NCI-H774 (cell line): ENCODE data around the gene MYG1.

Experiments used
- DNase-seq: peaks from one replicate; lab custom pipeline; 2025; lab: John Stamatoyannopoulos, UW

The MYG1 gene, protein sequence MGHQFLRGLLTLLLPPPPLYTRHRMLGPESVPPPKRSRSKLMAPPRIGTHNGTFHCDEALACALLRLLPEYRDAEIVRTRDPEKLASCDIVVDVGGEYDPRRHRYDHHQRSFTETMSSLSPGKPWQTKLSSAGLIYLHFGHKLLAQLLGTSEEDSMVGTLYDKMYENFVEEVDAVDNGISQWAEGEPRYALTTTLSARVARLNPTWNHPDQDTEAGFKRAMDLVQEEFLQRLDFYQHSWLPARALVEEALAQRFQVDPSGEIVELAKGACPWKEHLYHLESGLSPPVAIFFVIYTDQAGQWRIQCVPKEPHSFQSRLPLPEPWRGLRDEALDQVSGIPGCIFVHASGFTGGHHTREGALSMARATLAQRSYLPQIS

DNA sequence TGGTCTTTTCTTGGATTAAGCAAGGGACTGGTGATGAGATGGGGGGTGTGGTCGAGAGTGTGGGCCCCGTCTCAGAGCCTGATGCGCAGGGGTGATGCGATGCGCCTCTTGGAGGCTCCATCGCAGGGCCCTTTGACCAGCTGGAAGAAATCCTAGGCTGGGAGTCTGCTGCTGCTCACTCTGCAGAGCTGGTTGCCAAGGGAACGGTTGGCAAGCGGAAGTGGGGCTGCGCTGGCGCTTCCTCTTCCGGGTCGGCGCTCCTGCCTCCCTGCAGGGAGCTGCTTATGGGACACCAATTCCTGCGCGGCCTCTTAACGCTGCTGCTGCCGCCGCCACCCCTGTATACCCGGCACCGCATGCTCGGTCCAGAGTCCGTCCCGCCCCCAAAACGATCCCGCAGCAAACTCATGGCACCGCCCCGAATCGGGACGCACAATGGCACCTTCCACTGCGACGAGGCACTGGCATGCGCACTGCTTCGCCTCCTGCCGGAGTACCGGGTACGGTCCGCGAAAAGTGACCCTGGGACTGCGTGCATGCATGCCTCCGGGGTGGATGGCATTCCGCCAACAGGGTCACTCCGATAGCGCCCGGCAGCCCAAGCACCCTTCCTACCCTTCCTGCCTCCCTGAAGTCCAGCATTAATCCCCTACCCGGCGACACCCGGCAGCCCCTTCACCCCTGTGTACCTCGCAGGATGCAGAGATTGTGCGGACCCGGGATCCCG is at the start of gene MYG1:
TSS of gene MYG1 (plus strand) at position 242 of the 727 bp plus-strand sequence. CDS start at position 285, 43 bp downstream.
- peak; percentile 94 for DNase-seq

DNA sequence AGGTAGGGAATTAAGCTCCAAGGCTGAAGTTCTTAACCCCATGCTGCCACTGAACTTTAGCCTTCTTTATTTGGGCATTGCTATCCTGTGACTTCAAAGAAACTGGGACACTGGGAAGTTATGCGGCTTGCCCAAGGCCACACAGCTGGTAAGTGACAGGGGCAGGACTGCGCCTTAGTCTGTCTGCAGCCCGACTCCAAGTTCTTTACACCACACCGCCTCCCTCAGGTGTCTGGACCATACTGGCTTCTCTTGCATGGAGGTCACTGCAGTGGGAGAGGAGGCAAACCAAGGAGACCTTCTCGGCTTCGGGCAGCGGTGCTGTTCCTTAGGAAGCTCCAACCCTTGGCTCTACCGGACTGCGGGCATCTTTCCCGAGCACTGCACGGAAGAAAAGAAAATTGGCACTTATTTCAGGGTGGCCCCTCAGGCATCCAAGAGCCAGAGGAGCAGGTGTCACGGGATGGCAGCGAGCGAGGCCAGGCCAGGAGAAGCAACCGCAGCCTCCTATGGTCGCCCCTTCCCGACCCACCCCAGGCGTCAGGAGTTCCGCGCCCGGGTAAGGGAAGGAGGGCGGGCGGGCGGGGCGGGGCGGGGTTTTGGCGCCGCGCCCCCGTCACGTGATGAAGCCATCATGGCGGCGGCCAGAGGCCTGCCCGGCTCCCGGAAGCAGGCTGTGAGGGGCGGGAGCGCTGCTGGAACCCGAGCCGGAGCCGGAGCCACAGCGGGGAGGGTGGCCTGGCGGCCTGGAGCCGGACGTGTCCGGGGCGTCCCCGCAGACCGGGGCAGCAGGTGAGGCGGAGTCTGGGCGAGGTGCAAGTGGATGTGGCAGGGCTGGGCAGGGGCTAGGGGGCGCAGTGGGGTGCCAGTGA is 47.8 kb upstream of the MYG1 start:
- peak; percentile 84 for DNase-seq

DNA sequence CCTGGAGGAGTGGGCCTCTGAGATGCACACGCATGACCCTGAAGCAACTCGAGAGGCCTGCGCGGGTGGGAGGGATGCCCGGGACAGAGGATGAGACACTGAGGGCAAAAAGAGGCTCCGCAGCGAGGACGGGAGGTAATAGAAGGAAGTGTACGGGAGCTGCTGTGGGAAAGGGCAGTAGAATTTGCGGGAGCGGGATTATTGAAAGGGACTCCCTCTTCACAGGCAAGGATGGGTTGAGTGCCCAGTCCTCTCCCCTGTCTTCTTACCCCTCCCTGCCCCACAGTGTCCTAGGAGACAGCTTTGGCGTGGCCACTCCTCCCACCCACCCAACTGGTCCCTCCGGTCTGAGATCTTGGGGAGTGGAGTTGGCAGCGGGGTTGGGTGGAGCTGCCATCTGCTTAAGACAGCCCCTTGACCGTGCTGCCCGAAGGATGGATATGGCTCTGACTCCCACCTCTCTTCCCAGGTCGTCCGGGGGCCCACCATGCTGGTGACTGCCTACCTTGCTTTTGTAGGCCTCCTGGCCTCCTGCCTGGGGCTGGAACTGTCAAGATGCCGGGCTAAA is 47.1 kb upstream of the MYG1 start:
- DNase-seq, result no peak

DNA sequence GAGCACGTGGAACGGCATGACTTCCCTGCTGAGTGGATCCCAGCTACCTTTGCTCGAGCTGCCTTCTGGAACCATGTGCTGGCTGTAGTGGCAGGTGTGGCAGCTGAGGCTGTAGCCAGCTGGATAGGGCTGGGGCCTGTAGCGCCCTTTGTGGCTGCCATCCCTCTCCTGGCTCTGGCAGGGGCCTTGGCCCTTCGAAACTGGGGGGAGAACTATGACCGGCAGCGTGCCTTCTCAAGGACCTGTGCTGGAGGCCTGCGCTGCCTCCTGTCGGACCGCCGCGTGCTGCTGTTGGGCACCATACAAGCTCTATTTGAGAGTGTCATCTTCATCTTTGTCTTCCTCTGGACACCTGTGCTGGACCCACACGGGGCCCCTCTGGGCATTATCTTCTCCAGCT is 46.2 kb upstream of the MYG1 start:
- DNase-seq, result no peak

DNA sequence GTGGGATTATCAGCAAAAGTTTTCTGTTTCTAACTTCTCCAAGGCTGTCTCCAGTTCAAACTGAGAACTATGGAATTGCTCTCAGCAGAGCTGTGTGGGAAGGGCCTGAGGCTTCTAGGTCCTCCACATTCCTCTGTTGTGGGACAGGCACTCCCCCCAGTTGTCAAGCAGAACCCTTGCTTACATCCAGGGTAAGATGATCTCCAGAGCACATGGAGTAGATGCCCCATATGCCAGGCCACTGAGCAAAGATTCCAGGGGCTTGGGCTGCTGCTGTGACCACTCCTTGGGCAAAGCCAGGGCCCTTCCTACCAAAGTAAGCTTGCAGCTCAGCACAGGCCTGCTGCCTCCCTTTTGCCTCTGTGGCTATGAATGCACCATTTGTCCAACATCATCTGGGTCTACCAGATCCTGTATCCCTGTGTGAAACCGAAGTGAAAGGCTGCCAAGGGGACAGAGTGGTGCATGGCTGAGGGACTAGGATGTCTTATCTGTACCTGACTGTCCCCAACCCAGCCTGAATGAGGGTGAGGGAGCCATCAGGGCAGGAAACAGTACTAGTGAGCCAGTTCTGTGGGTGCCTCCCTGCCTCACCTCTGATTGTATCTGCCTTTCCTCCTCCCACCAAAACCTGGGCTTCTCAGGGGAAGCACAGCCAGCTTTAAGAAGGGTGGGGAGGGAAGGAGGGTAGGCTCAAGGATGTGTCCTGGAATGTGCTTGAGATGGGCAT is 44.5 kb upstream of the MYG1 start:
- DNase-seq, result no peak

DNA sequence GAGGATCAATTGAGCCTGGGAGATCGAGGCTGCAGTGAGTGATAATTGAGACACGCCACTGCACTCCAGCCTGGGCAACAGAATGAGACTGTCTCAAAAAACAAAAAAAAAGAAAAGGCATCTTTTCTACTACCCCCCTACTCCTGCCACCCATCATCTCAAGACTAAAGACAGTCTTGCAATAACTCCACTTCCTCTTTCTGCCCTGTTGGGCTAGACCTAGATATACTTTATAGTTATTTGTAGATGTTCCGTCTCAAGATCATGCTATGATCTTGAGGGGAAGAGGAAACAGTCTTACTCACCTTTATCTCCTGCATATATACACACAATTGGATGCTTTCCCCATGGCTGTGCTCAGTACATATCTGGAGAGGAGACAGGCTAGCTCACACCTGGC is 43.5 kb upstream of the MYG1 start:
- no peak for DNase-seq

DNA sequence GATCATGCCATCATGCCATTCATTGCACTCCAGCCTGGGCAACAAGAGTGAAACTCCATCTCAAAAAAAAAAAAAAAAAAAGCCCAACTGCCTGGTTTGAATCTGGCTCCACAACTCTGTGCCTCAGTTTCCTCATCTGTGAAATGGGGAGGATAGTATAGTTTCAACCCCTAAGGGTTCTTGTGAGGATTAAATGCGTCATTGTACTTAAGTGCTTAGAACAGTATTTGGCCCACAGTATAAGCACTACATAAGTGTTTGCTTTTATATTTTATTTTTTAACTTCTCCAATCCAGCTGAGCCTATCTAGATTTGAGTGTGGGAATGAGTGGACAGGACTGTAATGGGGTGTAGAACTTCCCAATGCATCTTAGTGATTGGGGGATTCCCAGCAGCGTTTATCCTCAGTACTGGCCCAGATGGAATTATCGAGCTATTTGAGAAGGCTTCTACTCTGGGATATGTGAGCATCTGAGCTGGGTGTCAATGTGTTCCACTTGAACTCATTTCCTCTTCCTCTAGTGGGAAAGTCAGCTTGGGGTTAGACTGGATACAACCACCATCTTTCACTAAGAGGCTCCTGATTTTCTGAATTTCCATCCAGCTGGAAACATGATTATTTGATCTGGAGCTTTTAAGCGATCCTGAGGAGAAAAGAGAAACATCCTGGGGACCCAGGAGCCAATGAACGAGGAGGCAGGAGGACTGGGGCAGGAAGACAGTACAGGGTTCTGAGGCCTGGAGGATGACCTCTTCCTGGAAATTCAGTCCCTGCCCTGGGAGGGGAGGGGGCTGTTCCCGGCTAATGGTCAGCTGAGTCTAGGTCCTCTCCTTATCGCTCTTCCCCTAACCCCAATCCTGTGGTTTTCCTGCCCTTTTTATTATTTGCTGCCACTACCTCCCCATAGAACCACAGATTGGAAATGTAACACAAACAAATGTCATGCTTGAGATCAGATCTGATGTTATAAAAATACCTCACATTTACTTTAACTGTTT is 40.7 kb upstream of the MYG1 start:
- no peak for DNase-seq

DNA sequence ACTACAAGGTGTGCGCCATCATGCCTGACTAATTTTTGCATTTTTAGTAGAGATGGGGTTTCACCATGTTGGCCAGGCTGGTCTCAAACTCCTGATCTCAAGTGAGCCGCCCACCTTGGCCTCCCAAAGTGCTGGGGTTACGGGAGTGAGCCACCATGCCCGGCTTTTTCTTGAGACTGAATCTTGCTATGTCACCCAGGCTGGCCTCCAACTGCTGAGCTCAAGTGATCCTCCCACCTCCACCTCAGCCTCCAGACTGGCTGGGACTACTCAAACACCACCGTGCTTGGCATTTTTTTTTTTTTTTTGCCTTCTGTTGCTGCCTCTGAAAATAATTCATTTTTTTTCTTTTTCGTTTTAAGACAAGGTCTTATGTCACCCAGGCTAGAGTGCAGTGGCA is 39.6 kb upstream of the MYG1 start:
- no peak for DNase-seq

DNA sequence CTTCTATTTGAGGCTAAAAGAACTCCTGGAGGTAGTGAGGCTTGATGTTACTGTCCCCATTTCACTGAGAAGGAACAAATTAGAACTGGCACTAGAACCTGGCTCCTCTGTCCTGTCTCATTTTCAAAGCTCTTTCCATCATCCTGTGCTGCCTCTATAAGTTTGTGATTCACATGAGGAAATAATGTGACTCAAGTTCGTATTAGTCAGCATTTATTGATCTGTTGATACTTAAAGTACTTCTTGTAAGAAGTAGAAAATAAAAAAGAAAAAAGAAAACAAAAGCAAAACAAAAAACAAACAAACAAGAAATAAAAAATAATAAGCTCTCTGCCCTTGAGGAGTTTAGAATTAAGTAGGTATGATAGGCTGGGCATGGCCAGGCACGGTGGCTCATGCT is 33.7 kb upstream of the MYG1 start:
- DNase-seq, result no peak

DNA sequence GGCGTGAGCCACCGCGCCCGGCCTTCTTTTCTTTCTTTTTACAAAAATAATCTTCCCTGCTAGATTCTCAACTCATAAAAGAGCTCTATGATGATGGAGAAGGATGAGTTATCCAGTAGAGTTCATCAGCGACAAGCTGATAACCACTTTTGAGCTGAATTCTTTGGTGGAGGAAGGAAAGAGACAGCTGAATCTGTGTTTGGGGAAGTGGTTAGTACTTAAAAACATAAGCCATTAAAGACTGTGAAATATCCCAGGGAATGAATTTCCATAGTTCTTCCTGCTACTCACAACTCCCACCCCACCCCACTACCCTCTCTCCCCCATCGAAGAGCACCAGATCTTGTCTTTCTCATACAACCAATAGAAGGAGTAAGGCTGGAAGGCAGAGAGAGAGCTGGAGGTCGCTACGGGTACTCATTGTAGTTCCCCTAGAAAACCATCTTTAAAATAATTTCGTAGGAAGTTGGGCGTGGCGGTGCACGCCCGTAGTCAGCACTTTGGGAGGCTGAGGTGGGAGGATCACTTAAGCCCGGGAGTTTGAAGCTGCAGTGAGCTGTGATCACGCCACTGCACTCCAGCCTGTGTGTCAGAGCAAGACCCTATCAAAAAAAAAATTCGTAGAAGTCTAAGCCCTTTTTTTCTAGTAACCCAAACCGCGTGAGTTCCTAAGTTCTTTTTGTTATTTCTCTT is 32.0 kb upstream of the MYG1 start:
- no peak for DNase-seq

DNA sequence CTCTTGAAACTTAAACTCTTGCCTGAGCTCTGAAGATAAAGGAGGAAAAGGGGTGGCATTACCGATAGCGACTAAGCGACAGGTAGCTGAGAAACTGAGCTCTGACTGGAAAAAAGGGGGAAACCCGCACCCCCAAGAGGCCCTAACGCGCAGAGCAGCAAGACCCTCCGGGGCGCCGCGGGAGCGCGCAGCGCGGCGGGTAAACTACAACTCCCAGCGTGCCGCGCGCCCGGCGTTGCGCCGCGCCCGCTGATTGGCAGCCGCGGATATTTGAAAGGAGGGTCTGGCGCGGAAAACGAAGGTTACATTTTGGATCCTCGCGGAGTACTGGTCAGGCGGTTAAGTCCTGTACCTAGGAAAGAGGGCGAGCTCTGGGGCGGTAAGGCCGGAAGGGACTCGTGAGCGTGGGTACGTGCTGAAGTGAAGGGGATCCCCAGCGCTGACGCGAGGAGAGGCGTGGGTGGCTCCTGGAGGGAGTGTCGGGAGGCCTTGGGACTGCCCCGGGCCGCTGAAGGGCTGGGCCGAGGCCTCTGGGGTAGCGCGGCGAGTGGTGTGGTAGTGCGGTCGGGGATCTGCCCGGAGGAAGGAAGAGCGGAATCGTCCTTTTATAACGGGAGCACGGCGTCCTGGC is 31.4 kb upstream of the MYG1 start, which contains the start of gene ESPL1:
TSS of gene ESPL1 (plus strand) at position 301 of the 631 bp plus-strand sequence. CDS start 468 bp downstream, outside the sequence.
- peak; percentile 67 for DNase-seq

DNA sequence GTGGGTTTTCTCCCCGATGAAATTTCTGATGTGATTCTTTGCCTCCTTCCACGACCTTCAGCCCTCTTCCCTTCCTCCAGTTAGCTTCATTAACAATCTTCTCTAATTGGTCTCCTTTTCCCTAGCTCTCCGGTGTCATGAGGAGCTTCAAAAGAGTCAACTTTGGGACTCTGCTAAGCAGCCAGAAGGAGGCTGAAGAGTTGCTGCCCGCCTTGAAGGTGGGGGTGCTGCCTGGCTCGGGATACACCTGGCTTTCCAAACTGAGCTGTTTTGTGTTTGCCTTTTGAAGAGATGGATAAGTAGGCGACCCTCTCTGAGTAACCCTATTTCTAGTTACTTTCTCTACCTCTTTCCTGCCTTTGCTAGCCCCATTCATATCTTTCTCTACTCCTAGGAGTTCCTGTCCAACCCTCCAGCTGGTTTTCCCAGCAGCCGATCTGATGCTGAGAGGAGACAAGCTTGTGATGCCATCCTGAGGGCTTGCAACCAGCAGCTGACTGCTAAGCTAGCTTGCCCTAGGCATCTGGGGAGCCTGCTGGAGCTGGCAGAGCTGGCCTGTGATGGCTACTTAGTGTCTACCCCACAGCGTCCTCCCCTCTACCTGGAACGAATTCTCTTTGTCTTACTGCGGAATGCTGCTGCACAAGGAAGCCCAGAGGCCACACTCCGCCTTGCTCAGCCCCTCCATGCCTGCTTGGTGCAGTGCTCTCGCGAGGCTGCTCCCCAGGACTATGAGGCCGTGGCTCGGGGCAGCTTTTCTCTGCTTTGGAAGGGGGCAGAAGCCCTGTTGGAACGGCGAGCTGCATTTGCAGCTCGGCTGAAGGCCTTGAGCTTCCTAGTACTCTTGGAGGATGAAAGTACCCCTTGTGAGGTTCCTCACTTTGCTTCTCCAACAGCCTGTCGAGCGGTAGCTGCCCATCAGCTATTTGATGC is 30.6 kb upstream of the MYG1 start:
- DNase-seq, result no peak

DNA sequence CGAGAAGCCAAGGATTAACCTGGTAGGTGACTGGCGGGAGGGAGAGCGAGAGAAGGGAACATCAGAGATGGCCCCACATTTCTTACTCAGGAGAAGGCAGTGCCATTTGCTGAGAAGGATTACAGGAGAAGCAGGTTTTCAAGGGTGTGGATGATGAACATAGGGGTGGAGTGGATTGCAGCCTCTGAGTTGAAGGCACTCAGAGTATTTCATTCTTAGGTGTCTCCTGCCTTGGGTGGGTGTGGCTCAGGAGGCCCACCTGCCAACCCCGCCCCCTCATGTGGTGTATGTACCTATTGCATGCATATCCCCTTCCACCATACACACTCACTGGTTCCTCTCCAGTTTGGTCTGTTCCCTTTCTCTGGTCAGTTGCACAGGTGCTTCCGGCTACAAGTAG is 25.1 kb upstream of the MYG1 start:
- DNase-seq, result no peak

DNA sequence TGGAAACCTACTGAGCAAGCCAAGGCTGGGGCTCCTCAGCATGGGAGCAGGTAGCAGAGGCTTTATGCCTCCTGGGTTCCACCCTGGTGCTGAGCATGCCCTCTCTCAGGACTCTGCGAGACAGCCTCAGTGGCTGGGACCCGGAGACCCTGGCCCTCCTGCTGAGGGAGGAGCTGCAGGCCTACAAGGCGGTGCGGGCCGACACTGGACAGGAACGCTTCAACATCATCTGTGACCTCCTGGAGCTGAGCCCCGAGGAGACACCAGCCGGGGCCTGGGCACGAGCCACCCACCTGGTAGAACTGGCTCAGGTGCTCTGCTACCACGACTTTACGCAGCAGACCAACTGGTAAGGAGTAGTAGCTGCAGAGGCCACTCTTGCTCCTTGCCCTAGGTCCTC is 23.0 kb upstream of the MYG1 start:
- no peak for DNase-seq

DNA sequence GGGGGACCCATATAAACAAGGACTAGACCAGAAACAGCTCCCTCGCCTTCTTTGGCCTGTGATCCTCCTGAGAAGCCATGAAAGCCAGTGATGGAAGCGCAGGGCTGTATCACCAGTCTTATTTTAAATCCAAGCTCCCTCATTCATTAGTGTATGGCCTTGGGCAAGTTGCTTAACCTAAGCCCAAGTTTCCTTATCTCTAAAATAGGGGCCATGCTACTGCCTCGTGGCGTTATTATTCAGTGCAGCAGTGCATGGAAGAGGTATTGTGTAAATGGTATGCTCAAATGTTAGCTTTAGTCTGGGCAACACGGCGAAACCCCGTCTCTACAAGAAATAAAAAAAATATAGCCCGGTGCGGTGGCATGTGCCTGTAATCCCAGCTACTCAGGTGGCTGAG is 21.5 kb upstream of the MYG1 start:
- DNase-seq, result no peak

DNA sequence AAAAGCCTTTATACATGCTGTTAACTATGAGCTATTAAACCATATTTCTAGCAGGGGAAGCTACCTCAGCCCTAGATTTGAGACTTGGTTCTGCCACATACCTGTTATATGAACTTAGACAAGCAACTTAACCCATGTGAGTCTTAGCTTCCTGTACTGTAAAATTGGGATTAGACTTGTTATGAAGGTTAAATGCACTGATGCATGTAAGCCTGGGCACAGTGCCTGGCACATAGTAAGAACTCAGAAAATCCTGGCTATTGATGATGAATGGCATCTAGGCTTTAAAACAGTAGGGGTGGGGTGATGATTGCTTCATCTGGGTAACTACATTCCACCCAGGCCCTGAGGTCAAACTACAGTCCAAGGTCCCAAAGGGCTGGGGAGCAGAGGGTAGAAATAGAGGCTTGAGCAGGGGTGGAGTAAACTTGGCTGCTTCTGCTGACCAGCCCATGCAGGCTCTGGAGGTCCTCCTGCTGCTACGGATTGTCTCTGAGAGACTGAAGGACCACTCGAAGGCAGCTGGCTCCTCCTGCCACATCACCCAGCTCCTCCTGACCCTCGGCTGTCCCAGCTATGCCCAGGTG is 20.1 kb upstream of the MYG1 start:
- DNase-seq, result no peak

DNA sequence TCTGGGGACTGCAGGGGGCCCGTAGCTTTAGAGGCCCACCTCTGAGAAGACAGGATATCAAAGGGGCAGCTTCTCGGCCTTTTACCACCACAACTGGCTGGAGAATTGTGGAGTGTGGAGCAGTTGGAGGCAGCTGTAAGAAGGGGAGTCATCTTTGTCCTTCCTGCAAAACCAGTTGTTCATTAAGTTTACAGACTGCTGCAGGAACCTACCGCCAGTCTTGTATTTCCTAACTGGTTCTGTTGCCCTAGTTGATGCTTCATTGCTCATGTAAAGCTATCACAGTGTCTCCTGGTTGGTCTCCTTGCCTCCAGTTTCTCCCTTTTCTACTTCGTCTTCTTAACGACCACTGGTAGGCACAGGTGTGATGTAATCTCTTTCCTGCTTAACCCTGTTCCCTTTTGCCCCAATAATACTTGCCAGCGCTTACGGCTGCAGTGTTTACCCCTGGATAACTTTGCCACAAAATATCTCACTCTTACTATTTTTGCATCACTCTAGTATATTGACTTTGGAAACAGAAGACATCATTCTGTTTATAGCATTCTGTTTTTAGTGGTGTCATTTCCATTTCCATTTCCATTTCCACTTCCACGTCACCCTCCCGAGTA is 19.5 kb upstream of the MYG1 start:
- no peak for DNase-seq
